GM12878 (cell line): ENCODE data around the gene GP5. TPM values are rescaled to one million over a fixed set of nuclear protein-coding genes. Genes with fewer than 3 reads are reported as not detected.

Experiments
- ATAC-seq: fragments of 200-7000 bp; cut with Tn5 transposase; 3 replicates; pipeline ENCODE4 v1.9.1; 2020; ENCODE audit warnings: mild to moderate bottlenecking, moderate library complexity
- BruUV-seq: library from RNA; stranded (reverse); fragments of 400-500 nt; replicated peaks from 2 replicates; lab custom pipeline; 2021; lab: Mats Ljungman, UMichigan
- CTCF ChIA-PET: fragments of 300-600 bp; sonication (Branson Sonifier 250); formaldehyde crosslinking; extraction: SDS; loops from one replicate; lab custom pipeline; 2021; ENCODE audit warnings: inconsistent platforms; lab: Yijun Ruan, JAX
- POLR2A ChIA-PET: fragments of 350-600 bp; formaldehyde crosslinking; extraction: SDS; loops from one replicate; lab custom pipeline; 2021; ENCODE audit warnings: inconsistent platforms; lab: Charles Lee
- RAD21 ChIA-PET: fragments of 300-600 bp; sonication (Branson Sonifier 250); formaldehyde crosslinking; loops from one replicate; lab custom pipeline; 2023; ENCODE audit warnings: antibody characterized with exemption; ENCODE audit not compliant: unreplicated experiment; lab: Charles Lee
- SMC1A ChIA-PET: fragments of 300-600 bp; sonication (Branson Sonifier 250); formaldehyde crosslinking; loops from one replicate; lab custom pipeline; 2023; ENCODE audit not compliant: unreplicated experiment, uncharacterized antibody; lab: Charles Lee
- DNase-seq: peaks from one replicate; pipeline ENCODE4 v3.0.0-alpha.2; 2011; ENCODE audit warnings: low read depth, low spot score
- FAIRE-seq: peaks from 3 replicates; lab custom pipeline; 2011; peaks lifted over from hg19 to GRCh38; lab: Jason Lieb, UNC
- H2AFZ ChIP-seq: 2 replicates; pipeline ENCODE4 v1.6.0; 2011; ENCODE audit warnings: low read depth, low read length, control low read depth; ENCODE audit not compliant: control insufficient read depth
- H3K27ac ChIP-seq: 2 replicates; pipeline ENCODE4 v1.5.1; 2011; ENCODE audit warnings: control low read depth; ENCODE audit not compliant: control insufficient read depth, insufficient read depth
- H3K27me3 ChIP-seq, 2 experiments: replicated peaks in 1 of 2; 2 replicates each; pipeline versions ENCODE4 v1.6.0 to v1.6.1; 2011; ENCODE audit warnings: low read length in 1 of 2; ENCODE audit not compliant: control insufficient read depth in 2 of 2, insufficient read depth in 2 of 2
- H3K36me3 ChIP-seq, 2 experiments: 2 replicates each; pipeline ENCODE4 v1.5.1; 2011; ENCODE audit warnings: low read length in 1 of 2; ENCODE audit not compliant: control insufficient read depth in 2 of 2, insufficient read depth in 2 of 2
- H3K4me1 ChIP-seq: 2 replicates; pipeline ENCODE4 v1.6.1; 2011; ENCODE audit warnings: mild to moderate bottlenecking, low read length, moderate library complexity, mixed read lengths; ENCODE audit not compliant: control insufficient read depth, insufficient read depth
- H3K4me2 ChIP-seq: 2 replicates; pipeline ENCODE4 v1.6.0; 2011; ENCODE audit warnings: control low read depth; ENCODE audit not compliant: control insufficient read depth, insufficient read depth
- H3K4me3 ChIP-seq: fragments of 200-600 bp; sonication (generic); 2 replicates; pipeline ENCODE4 v1.5.1; 2016
- H3K79me2 ChIP-seq: 2 replicates; pipeline ENCODE4 v1.6.0; 2011; ENCODE audit warnings: low read length; ENCODE audit not compliant: control insufficient read depth, insufficient read depth
- H3K9ac ChIP-seq: 2 replicates; pipeline ENCODE4 v1.8.0; 2011; ENCODE audit warnings: low read length, control low read depth, mixed read lengths; ENCODE audit not compliant: control insufficient read depth, insufficient read depth
- H3K9me3 ChIP-seq: replicated peaks from 3 replicates; pipeline ENCODE4 v1.5.1; 2011; ENCODE audit warnings: mild to moderate bottlenecking, low read length; ENCODE audit not compliant: control insufficient read depth, insufficient read depth
- H4K20me1 ChIP-seq: 2 replicates; pipeline ENCODE4 v1.6.0; 2011; ENCODE audit not compliant: control insufficient read depth, insufficient read depth
- IKZF1 ChIP-seq: fragments of 450-650 bp; conservative IDR thresholded peaks from 2 replicates; pipeline ENCODE4 v1.6.1; 2017; ENCODE audit warnings: antibody characterized with exemption, mild to moderate bottlenecking
- IKZF2 ChIP-seq, 2 experiments: fragments of 450-650 bp; IDR thresholded peaks; 2 replicates each; pipeline ENCODE4 v1.6.1; 2017; ENCODE audit warnings: mild to moderate bottlenecking in 2 of 2, moderate library complexity in 2 of 2
- NBN ChIP-seq: fragments of 450-650 bp; IDR thresholded peaks from 2 replicates; pipeline ENCODE4 v1.6.1; 2016
- SIN3A ChIP-seq: IDR thresholded peaks from 2 replicates; pipeline ENCODE4 v1.6.1; 2012; ENCODE audit warnings: low read depth, low read length, improper control_type of control experiment
- WGBS: methylation state at CpG from one replicate; pipeline ENCODE4 v1.1.6; 2016; ENCODE audit warnings: low lambda C conversion rate; ENCODE audit not compliant: insufficient replicate concordance, insufficient coverage; ENCODE audit errors: missing lambda C conversion rate; 5-methylcytosine and 5-hydroxymethylcytosine counted together
- in situ Hi-C: fragments of 300-500 bp; cut with MboI; formaldehyde crosslinking; loops from 9 replicates; pipeline ENCODE4 v1.14.3; 2018; ENCODE audit warnings: mixed read lengths
- intact Hi-C: fragments of 100-400 bp; cut with micrococcal nuclease; formaldehyde crosslinking; loops from one replicate; pipeline ENCODE4 v1.14.2; 2022; ENCODE audit not compliant: unreplicated experiment
- polyA plus RNA-seq, 11 experiments: library from polyadenylated mRNA; depleted of rRNA in 4 of 11; unstranded in 6 of 11; stranded (reverse) in 5 of 11; fragments of >200 nt; fragmentation: Nextera tagmentation in 4 of 11; fragmentation: Illumina TruSeq in 1 of 11; extraction: Ambion mirVana in 4 of 11; extraction: Trizol in 1 of 11; gene quantifications; 1 replicate in 1 of 11; 2 replicates in 10 of 11; pipeline versions ENCODE4 v1.2.1 to v1.2.3, GENCODE V29; 2011 to 2016; ENCODE audit warnings: inconsistent platforms in 2 of 11, missing spikeins in 2 of 11, low read depth in 1 of 11
- total RNA-seq, 4 experiments: library from RNA; depleted of rRNA in 3 of 4; stranded (reverse); fragments of >200 nt in 3 of 4; fragmentation: Illumina TruSeq in 1 of 4; extraction: Trizol in 1 of 4; gene quantifications; 2 replicates each; pipeline versions ENCODE4 v1.2.1 to v1.2.3, GENCODE V29; 2013 to 2021
- TF ChIP-seq, protein P1 (sequence below): IDR thresholded peaks from 2 replicates; pipeline ENCODE4 v1.6.1; 2011; ENCODE audit warnings: low read depth, mild to moderate bottlenecking, low read length, moderate library complexity, borderline replicate concordance; ENCODE audit errors: extremely low read depth
- TF ChIP-seq, protein P2 (sequence below): IDR thresholded peaks from 2 replicates; pipeline ENCODE4 v1.6.1; 2012; ENCODE audit warnings: low read length, inconsistent platforms
- TF ChIP-seq, protein P3 (sequence below): fragments of 450-650 bp; conservative IDR thresholded peaks from 2 replicates; pipeline ENCODE4 v1.6.1; 2017; ENCODE audit warnings: mild to moderate bottlenecking, moderate library complexity

GP5 gene
- total and polyA plus RNA-seq, 10 of the 15 experiments (the other 5 are each of a cell fraction or from before 2014, with no cell fraction given) = not detected

DNA sequence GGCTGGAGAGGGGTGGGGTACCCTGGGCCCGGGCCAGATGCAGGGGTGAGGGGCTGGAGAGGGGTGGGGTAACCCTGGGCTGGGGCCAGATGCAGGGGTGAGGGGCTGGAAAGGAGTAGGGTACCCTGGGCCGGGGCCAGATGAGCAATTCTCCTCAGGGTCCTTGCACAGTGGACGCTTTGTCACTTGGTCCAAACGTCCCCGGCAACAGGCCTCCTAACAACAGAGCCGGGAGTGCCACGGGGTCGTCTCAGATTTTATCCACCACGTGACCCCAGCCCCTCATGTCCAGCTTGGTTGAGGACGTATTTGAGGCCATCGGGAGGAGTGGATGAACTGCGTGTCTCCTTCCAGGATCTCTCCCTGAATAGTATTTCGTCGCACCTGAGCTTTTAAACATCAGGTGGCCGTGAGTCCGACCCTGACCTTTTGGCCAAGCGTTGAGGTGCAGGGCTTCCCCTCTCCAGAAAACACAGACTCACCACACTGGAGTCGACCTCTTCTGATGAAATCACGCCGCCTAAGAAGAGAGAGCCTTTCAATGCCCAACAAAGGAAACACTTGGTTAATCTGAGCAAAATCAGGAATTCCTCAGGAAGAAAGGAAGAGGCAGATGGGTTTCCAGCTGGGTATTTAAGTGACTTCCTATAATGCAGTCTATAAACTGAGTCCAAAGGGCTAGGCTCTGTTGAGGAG is 16.7 kb downstream of the GP5 start:
- FAIRE-seq (no peak), ATAC-seq (no peak), DNase-seq (no peak)
- H3K4me2 ChIP-seq = no peak overlapping the region
- no peak overlapping the region for H3K27ac ChIP-seq
- H3K27me3 ChIP-seq = no peaks in the 10 kb centered on the region; a peak in 2 of 4 replicates
- intact Hi-C loops (no loop called here), in situ Hi-C loops (no loop called here)
- no peak overlapping the region for H3K4me3 ChIP-seq
- no peaks in the 10 kb centered on the region for H3K36me3 ChIP-seq
- ChIA-PET RAD21 (no interaction called here), POLR2A (no interaction called here), SMC1A (interaction anchor here (0.6 kb wide), 1 partner anchor 9 kb away, joined by 3 read pairs; no protein-coding TSS in a partner anchor), CTCF (no interaction called here)
- no TSS peak for BruUV-seq
- no peaks in the 10 kb centered on the region for H4K20me1 ChIP-seq
- H3K9ac ChIP-seq = no peak overlapping the region
- H2AFZ ChIP-seq = no peak overlapping the region
- TF ChIP-seq SIN3A = no peak
- no peak for TF ChIP-seq IKZF2 (IDR thresholded peaks at IDR 0.05)
- TF ChIP-seq, protein P1, sequence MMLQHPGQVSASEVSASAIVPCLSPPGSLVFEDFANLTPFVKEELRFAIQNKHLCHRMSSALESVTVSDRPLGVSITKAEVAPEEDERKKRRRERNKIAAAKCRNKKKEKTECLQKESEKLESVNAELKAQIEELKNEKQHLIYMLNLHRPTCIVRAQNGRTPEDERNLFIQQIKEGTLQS = no peak
- TF ChIP-seq, protein P2, sequence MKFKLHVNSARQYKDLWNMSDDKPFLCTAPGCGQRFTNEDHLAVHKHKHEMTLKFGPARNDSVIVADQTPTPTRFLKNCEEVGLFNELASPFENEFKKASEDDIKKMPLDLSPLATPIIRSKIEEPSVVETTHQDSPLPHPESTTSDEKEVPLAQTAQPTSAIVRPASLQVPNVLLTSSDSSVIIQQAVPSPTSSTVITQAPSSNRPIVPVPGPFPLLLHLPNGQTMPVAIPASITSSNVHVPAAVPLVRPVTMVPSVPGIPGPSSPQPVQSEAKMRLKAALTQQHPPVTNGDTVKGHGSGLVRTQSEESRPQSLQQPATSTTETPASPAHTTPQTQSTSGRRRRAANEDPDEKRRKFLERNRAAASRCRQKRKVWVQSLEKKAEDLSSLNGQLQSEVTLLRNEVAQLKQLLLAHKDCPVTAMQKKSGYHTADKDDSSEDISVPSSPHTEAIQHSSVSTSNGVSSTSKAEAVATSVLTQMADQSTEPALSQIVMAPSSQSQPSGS = no peak
- TF ChIP-seq NBN = no peak
- TF ChIP-seq, protein P3, sequence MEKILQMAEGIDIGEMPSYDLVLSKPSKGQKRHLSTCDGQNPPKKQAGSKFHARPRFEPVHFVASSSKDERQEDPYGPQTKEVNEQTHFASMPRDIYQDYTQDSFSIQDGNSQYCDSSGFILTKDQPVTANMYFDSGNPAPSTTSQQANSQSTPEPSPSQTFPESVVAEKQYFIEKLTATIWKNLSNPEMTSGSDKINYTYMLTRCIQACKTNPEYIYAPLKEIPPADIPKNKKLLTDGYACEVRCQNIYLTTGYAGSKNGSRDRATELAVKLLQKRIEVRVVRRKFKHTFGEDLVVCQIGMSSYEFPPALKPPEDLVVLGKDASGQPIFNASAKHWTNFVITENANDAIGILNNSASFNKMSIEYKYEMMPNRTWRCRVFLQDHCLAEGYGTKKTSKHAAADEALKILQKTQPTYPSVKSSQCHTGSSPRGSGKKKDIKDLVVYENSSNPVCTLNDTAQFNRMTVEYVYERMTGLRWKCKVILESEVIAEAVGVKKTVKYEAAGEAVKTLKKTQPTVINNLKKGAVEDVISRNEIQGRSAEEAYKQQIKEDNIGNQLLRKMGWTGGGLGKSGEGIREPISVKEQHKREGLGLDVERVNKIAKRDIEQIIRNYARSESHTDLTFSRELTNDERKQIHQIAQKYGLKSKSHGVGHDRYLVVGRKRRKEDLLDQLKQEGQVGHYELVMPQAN = no peak
- no peak for TF ChIP-seq IKZF1
- WGBS = 24% methylated on average over 17 of the region's 20 CpGs
- H3K9me3 ChIP-seq = no peaks in the 10 kb centered on the region
- no peaks in the 10 kb centered on the region for H3K4me1 ChIP-seq
- H3K79me2 ChIP-seq = no peaks in the 10 kb centered on the region
